GM12891 (cell line): ENCODE data around the gene SOCS7.

Source experiments
- PAX5 ChIP-seq: IDR thresholded peaks from 2 replicates; pipeline ENCODE4 v1.6.1; 2011; ENCODE audit warnings: low read length, moderate library complexity, mild to moderate bottlenecking; ENCODE audit not compliant: insufficient read depth, severe bottlenecking
- POLR2A ChIP-seq: IDR thresholded peaks from 2 replicates; pipeline ENCODE4 v1.6.1; 2011; ENCODE audit warnings: low read depth, low read length, control low read depth
- POLR2AphosphoS5 ChIP-seq: IDR thresholded peaks from 2 replicates; pipeline ENCODE4 v1.6.1; 2011; ENCODE audit warnings: low read depth, low read length, control low read depth
- POU2F2 ChIP-seq: IDR thresholded peaks from 2 replicates; pipeline ENCODE4 v1.6.1; 2011; ENCODE audit warnings: low read depth, mild to moderate bottlenecking, control low read depth, low read length, moderate library complexity
- TAF1 ChIP-seq: IDR thresholded peaks from 2 replicates; pipeline ENCODE4 v1.6.1; 2011; ENCODE audit warnings: low read depth, low read length, control low read depth

DNA sequence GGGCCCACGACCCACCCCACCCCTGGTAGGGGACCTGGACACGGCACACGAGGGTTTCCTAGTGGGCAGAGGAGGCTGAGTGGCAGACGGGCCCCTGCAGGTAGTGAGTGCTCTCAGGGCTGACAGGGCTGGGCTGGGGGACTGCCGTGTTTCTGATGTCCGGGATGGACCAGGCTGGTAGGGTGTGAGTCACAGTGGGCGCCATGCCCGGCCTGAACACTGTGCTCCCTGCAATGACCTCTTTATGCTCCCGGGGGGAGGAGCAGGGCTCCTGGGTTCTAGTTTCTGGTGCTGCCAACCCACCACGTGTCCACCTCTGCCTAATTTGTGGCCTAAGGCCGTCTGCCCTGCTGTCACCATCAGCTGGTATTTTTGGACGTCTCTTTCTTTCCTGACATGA is 102.9 kb downstream of the SOCS7 start:
- no peak for TF ChIP-seq TAF1
- no peak for TF ChIP-seq POU2F2
- no peak for TF ChIP-seq POLR2A
- no peak for TF ChIP-seq POLR2AphosphoS5
- no peak for TF ChIP-seq PAX5
